HG03469 (cell line): ENCODE measurements around the gene ZNF341.
"Not testable (repeated sequence)": the region's sequence is repeated elsewhere in the genome, so short reads cannot be mapped to it uniquely, and the experiment has no call there.

Source experiments
- ATAC-seq: cut with Tn5 transposase; IDR thresholded peaks from one replicate; pipeline ENCODE4 v1.9.1; 2021; ENCODE audit warnings: mild to moderate bottlenecking, moderate library complexity, moderate number of reproducible peaks; ENCODE audit not compliant: unreplicated experiment

The ZNF341 gene

GRCh38 chr20:33791959-33792597, 60.3 kb downstream of the ZNF341 start:
- no peak for ATAC-seq

GRCh38 chr20:33792598-33792989, 60.8 kb downstream of the ZNF341 start:
- ATAC-seq, result not testable (repeated sequence)

GRCh38 chr20:33793011-33793931, 61.5 kb downstream of the ZNF341 start:
- no peak for ATAC-seq

GRCh38 chr20:33796263-33796906, 64.6 kb downstream of the ZNF341 start:
- no peak for ATAC-seq

- ATAC-seq, result no peak
Measured at GRCh38 chr20:33796907-33797544, 65.2 kb downstream of the ZNF341 start.

- ATAC-seq, result no peak
Measured at GRCh38 chr20:33798444-33798843, 66.6 kb downstream of the ZNF341 start.

GRCh38 chr20:33803921-33804337, 72.1 kb downstream of the ZNF341 start:
- ATAC-seq, result no peak

- ATAC-seq, result no peak
Measured at GRCh38 chr20:33808388-33808787, 76.6 kb downstream of the ZNF341 start.

- no peak for ATAC-seq
Measured at GRCh38 chr20:33810259-33810658, 78.5 kb downstream of the ZNF341 start.

GRCh38 chr20:33810885-33811775, 79.3 kb downstream of the ZNF341 start, which contains the start of gene CHMP4B:
CHMP4B (plus strand) TSS chr20:33811348; CDS start chr20:33811469, 121 bp downstream.
- ATAC-seq, result peak; percentile 93

- ATAC-seq, result no peak
Measured at GRCh38 chr20:33811776-33812151, 80.0 kb downstream of the ZNF341 start.

- no peak for ATAC-seq
Measured at GRCh38 chr20:33812152-33812849, 80.5 kb downstream of the ZNF341 start.

- no peak for ATAC-seq
Measured at GRCh38 chr20:33812908-33813462, 81.2 kb downstream of the ZNF341 start.

GRCh38 chr20:33814238-33814712, 82.5 kb downstream of the ZNF341 start:
- ATAC-seq, result no peak

GRCh38 chr20:33815671-33816070, 83.9 kb downstream of the ZNF341 start:
- ATAC-seq, result no peak

- ATAC-seq, result no peak
Measured at GRCh38 chr20:33816191-33816590, 84.4 kb downstream of the ZNF341 start.

GRCh38 chr20:33817411-33817810, 85.6 kb downstream of the ZNF341 start:
- ATAC-seq, result no peak

- no peak for ATAC-seq
Measured at GRCh38 chr20:33819456-33819855, 87.7 kb downstream of the ZNF341 start.

- ATAC-seq, result no peak
Measured at GRCh38 chr20:33820362-33820761, 88.6 kb downstream of the ZNF341 start.
